ENCODE measurements around the gene BIRC2.

GRCh38 chr11:102364991-102365390, 18.0 kb downstream of the BIRC2 start:
- TF ChIP-seq, protein P1, sequence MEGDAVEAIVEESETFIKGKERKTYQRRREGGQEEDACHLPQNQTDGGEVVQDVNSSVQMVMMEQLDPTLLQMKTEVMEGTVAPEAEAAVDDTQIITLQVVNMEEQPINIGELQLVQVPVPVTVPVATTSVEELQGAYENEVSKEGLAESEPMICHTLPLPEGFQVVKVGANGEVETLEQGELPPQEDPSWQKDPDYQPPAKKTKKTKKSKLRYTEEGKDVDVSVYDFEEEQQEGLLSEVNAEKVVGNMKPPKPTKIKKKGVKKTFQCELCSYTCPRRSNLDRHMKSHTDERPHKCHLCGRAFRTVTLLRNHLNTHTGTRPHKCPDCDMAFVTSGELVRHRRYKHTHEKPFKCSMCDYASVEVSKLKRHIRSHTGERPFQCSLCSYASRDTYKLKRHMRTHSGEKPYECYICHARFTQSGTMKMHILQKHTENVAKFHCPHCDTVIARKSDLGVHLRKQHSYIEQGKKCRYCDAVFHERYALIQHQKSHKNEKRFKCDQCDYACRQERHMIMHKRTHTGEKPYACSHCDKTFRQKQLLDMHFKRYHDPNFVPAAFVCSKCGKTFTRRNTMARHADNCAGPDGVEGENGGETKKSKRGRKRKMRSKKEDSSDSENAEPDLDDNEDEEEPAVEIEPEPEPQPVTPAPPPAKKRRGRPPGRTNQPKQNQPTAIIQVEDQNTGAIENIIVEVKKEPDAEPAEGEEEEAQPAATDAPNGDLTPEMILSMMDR (IDR thresholded peaks at IDR 0.05), result no peak
- no peak for TF ChIP-seq HOXB13 (CRISPR knock-in tag; IDR thresholded peaks at IDR 0.05; ENCODE audit: low read depth)
- no peak for TF ChIP-seq POLR2AphosphoS2 (conservative IDR thresholded peaks at IDR 0.05; ENCODE audit: low read length)
- TF ChIP-seq ESRRA (IDR thresholded peaks at IDR 0.05; ENCODE audit: borderline replicate concordance, low read length), result no peak

Data from A549 (cell line).